ES-I3 (cell line): ENCODE results near the gene FPR3.

Experiments
- H3K36me3 ChIP-seq: 2 replicates; pipeline ENCODE4 v1.6.1; 2013; ENCODE audit warnings: mild to moderate bottlenecking, low read length, control low read depth, moderate library complexity; ENCODE audit not compliant: insufficient read depth
- H3K4me1 ChIP-seq: 2 replicates; pipeline ENCODE4 v1.6.1; 2013; ENCODE audit warnings: mild to moderate bottlenecking, control low read depth, low read length; ENCODE audit not compliant: insufficient read depth
- H3K9ac ChIP-seq: 2 replicates; pipeline ENCODE4 v1.6.1; 2013; ENCODE audit warnings: low read depth, mild to moderate bottlenecking, low read length, moderate library complexity
- H3K9me3 ChIP-seq: 2 replicates; pipeline ENCODE4 v1.6.1; 2013; ENCODE audit warnings: mild to moderate bottlenecking, low read length, moderate library complexity; ENCODE audit not compliant: control insufficient read depth, insufficient read depth

The FPR3 gene

DNA sequence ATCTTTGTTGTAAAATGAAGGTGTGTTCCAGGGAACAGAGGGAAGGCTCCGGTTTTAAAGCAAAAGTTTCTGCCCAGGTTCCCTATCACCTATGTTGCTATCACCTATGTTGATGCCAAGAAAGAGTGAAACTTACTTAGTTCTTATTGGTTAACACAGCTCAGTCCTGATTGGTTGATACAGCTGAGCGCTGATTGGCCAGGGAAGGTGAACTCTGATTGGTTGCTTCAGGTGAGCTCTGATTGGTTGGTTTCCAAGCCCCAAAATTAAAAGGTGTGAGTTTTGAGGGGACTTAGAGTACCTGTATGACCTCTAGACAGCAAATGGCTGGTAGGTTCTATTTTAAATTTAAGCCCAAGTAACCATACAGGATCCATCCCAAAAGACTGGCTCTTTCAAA lies 42.2 kb downstream of the FPR3 start:
- H3K36me3 ChIP-seq: no peaks in the 10 kb centered on the region
- no peak overlapping the region for H3K9ac ChIP-seq
- H3K4me1 ChIP-seq: no peaks in the 10 kb centered on the region
- peaks cover 3% of the 10 kb centered on the region; the same call in 1 of the 2 replicates for H3K9me3 ChIP-seq

DNA sequence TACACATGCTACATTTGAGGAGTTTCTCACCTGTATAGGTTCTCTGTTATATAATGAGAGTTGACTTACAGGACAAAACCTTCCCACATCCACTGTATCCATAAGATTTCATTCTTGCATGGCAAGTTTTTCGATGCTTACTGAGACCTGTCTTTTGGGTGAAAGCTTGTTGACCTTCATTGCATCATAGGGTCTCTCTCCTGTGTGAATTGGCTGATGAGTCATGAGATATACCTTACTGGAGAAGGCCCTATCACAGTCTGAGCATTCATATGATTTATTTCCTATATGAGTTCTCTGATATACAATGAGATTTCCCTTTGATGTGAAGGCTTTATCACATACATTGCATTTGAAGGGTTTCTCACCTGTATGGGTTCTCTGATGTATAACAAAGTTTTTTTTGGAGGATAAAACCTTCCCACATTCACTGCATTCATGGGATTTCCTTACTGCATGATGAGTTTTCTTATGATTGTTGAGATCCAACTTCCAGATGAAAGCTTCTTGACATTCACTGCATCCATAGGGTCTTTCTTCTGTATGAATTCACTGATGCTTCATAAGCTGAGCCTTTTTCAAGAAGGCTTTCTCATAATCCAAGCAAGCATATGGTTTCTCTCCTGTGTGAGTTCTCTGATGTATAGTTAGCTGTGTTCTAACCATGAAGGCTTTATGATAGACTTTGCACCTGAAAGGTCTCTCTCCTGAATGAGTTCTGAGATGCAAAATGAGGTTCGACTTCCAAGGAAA lies 67.1 kb downstream of the FPR3 start:
- no peak overlapping the region for H3K9ac ChIP-seq
- H3K4me1 ChIP-seq: no peaks in the 10 kb centered on the region
- peaks cover 4% of the 10 kb centered on the region; the same call in 1 of the 2 replicates for H3K36me3 ChIP-seq
- peaks cover 29% of the 10 kb centered on the region for H3K9me3 ChIP-seq

GRCh38 chr19:51873097-51873496 lies 78.1 kb downstream of the FPR3 start:
- no peaks in the 10 kb centered on the region for H3K4me1 ChIP-seq
- peaks cover 39% of the 10 kb centered on the region for H3K36me3 ChIP-seq
- H3K9me3 ChIP-seq: peaks cover 36% of the 10 kb centered on the region
- no peak overlapping the region for H3K9ac ChIP-seq
